ENCODE data around the gene SCTR. TPM values are rescaled to one million over a fixed set of nuclear protein-coding genes. Genes with fewer than 3 reads are reported as not detected.

SCTR gene
- total RNA-seq, 1 experiment from 2014 or later = not detected

DNA sequence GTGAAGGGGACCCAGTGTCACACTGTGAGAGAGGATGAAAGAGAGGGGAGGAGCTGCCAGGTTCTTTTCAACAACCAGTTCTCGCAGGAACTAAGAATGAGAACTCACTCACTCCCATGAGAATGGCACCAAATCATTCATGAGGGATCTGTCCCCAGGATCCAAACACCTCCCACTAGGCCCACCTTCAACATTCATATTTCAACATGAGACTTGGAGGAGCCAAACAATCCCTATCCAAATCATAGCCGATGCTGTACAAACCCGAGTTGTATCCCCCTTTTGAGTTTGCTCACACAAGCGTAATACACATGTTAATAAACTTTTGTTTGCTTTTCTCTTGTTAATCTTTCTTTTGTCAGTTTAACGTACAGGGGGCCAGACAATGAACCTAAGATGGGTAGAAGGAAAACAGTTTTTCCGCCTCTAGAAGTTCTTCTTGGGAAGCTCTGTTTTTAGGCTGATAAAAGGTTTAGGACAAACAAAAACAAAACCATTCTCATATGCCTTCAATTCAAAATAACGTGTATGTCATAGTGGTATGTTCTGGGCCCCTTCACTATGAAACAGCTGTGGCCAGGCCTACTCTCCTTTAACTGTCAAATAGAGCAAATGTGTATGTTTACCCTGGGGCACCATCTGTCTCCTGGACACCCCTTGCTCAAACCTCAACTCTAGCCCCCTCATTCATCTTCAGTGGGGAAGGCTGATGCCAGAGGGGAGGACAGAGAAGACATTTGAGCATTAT is 101.7 kb downstream of the SCTR start:
- no peak overlapping the region for H3K27ac ChIP-seq (ENCODE audit: low read length)
- no peak overlapping the region for H3K4me2 ChIP-seq (ENCODE audit: low read length)
- no peaks in the 10 kb centered on the region for H3K36me3 ChIP-seq (ENCODE audit: low read depth, low read length)
- ATAC-seq = no peak
- ChIA-PET CTCF (no interaction called here), POLR2A (ENCODE audit: unreplicated experiment) (no interaction called here)
- no peak overlapping the region for H2AFZ ChIP-seq (ENCODE audit: low read length)
- H3K79me2 ChIP-seq (ENCODE audit: low read length) = no peaks in the 10 kb centered on the region
- no peaks in the 10 kb centered on the region for H3F3A ChIP-seq (ENCODE audit: low read length, unreplicated experiment)
- H3K9me3 ChIP-seq (ENCODE audit: low read length) = no peaks in the 10 kb centered on the region
- no peaks in the 10 kb centered on the region for H3K9me2 ChIP-seq (replicated peaks; ENCODE audit: low read length)
- intact Hi-C loops (cut with micrococcal nuclease) = no loop called here
- no peak overlapping the region for H3K9ac ChIP-seq (ENCODE audit: low read length)
- H3K4me1 ChIP-seq (ENCODE audit: insufficient read depth, low read length) = no peaks in the 10 kb centered on the region
- no peak overlapping the region for H3K4me3 ChIP-seq (ENCODE audit: low read length)
- TF ChIP-seq, protein P1, sequence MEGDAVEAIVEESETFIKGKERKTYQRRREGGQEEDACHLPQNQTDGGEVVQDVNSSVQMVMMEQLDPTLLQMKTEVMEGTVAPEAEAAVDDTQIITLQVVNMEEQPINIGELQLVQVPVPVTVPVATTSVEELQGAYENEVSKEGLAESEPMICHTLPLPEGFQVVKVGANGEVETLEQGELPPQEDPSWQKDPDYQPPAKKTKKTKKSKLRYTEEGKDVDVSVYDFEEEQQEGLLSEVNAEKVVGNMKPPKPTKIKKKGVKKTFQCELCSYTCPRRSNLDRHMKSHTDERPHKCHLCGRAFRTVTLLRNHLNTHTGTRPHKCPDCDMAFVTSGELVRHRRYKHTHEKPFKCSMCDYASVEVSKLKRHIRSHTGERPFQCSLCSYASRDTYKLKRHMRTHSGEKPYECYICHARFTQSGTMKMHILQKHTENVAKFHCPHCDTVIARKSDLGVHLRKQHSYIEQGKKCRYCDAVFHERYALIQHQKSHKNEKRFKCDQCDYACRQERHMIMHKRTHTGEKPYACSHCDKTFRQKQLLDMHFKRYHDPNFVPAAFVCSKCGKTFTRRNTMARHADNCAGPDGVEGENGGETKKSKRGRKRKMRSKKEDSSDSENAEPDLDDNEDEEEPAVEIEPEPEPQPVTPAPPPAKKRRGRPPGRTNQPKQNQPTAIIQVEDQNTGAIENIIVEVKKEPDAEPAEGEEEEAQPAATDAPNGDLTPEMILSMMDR (conservative IDR thresholded peaks at IDR 0.05; ENCODE audit: low read depth, low read length) = no peak
- TF ChIP-seq EZH2phosphoT487 (IDR thresholded peaks at IDR 0.05; ENCODE audit: borderline replicate concordance, low read length) (no peak), EZH2 (IDR thresholded peaks at IDR 0.05; ENCODE audit: low read length, unreplicated experiment) (no peak)
- H3K27me3 ChIP-seq (ENCODE audit: low read length) = peaks cover 25% of the 10 kb centered on the region
- BruUV-seq (replicated peaks) = no TSS peak
- H4K20me1 ChIP-seq (ENCODE audit: low read length) = no peaks in the 10 kb centered on the region
- DNase-seq = no peak

DNA sequence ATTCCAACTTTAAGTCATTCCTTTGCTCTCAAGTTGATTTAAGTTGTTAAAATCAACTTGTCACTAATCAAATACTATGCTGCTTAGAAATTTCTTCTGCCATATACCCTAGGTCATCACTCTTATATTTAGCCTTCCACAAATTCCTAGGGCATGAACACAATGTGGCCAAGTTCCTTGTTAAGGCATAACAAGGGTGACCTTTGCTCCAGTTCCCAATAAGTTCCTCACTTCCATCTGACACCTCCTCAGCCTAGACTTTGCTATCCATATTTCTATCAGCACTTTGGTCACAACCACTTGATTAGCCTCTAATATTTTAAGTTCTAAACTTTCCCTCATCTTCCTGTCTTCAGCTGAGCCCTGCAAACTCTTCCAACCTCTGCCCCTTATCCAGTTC is 102.5 kb downstream of the SCTR start:
- no peaks in the 10 kb centered on the region for H3K9me2 ChIP-seq (replicated peaks; ENCODE audit: low read length)
- POLR2A ChIA-PET (ENCODE audit: unreplicated experiment) = no interaction called here

DNA sequence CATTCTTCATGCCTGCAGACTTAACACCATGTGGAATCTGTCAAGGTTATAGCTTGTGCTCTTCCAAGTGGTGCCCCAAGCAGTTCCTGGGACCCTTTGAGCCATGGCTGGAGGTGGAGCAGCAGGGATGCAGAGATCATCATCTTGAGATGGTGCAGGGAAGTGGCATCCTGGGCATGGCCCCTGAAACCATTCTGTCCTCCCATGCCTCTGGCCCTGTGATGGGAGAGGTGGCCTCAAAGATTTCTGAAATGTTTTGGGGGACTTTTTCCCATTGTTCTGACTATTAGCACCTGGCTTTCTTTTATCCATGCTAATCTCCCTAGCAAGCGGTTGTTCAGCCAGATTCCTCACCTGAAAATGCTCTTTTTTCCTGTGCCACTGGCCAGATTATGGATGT is 103.0 kb downstream of the SCTR start:
- Histone ChIP-seq H3K9me2 (replicated peaks; ENCODE audit: low read length) (no peaks in the 10 kb centered on the region), H3K4me2 (ENCODE audit: low read length) (no peak overlapping the region), H3K4me3 (ENCODE audit: low read length) (no peak overlapping the region), H3F3A (ENCODE audit: low read length, unreplicated experiment) (no peaks in the 10 kb centered on the region), H3K79me2 (ENCODE audit: low read length) (no peaks in the 10 kb centered on the region), H3K9me3 (ENCODE audit: low read length) (no peaks in the 10 kb centered on the region), H2AFZ (ENCODE audit: low read length) (no peak overlapping the region), H3K4me1 (ENCODE audit: insufficient read depth, low read length) (no peaks in the 10 kb centered on the region), H3K9ac (ENCODE audit: low read length) (no peak overlapping the region), H3K27me3 (ENCODE audit: low read length) (peaks cover 14% of the 10 kb centered on the region), H3K36me3 (ENCODE audit: low read depth, low read length) (no peaks in the 10 kb centered on the region), H3K27ac (ENCODE audit: low read length) (no peak overlapping the region), H4K20me1 (ENCODE audit: low read length) (no peaks in the 10 kb centered on the region)
- no peak for TF ChIP-seq EZH2phosphoT487 (IDR thresholded peaks at IDR 0.05; ENCODE audit: borderline replicate concordance, low read length)
- TF ChIP-seq, protein P1 (conservative IDR thresholded peaks at IDR 0.05; ENCODE audit: low read depth, low read length) = no peak
- TF ChIP-seq EZH2 (IDR thresholded peaks at IDR 0.05; ENCODE audit: low read length, unreplicated experiment) = no peak
- ChIA-PET POLR2A (ENCODE audit: unreplicated experiment) (no interaction called here), CTCF (no interaction called here)
- BruUV-seq (replicated peaks) = no TSS peak
- intact Hi-C loops (cut with micrococcal nuclease) = no loop called here
- ATAC-seq = no peak
- DNase-seq = no peak

More for the DNA sequence above, 102.5 kb downstream of the SCTR start:
- ATAC-seq (no peak), DNase-seq (no peak)
- Histone ChIP-seq H3K9me3 (ENCODE audit: low read length) (no peaks in the 10 kb centered on the region), H3K9ac (ENCODE audit: low read length) (no peak overlapping the region), H3K4me3 (ENCODE audit: low read length) (no peak overlapping the region), H3K4me1 (ENCODE audit: insufficient read depth, low read length) (no peaks in the 10 kb centered on the region), H2AFZ (ENCODE audit: low read length) (no peak overlapping the region), H3K27me3 (ENCODE audit: low read length) (peaks cover 18% of the 10 kb centered on the region), H3K27ac (ENCODE audit: low read length) (no peak overlapping the region), H3K4me2 (ENCODE audit: low read length) (no peak overlapping the region), H4K20me1 (ENCODE audit: low read length) (no peaks in the 10 kb centered on the region), H3F3A (ENCODE audit: low read length, unreplicated experiment) (no peaks in the 10 kb centered on the region), H3K36me3 (ENCODE audit: low read depth, low read length) (no peaks in the 10 kb centered on the region), H3K79me2 (ENCODE audit: low read length) (no peaks in the 10 kb centered on the region)
- BruUV-seq (replicated peaks) = no TSS peak
- TF ChIP-seq EZH2phosphoT487 (IDR thresholded peaks at IDR 0.05; ENCODE audit: borderline replicate concordance, low read length) = no peak
- TF ChIP-seq EZH2 (IDR thresholded peaks at IDR 0.05; ENCODE audit: low read length, unreplicated experiment) = no peak
- TF ChIP-seq, protein P1 (conservative IDR thresholded peaks at IDR 0.05; ENCODE audit: low read depth, low read length) = no peak
- intact Hi-C loops (cut with micrococcal nuclease) = no loop called here
- CTCF ChIA-PET = no interaction called here
